Tibial artery (tissue), 4 donors: ENCODE data around the gene BDKRB1.

Experiments
- DNase-seq, 2 donors: peaks; one replicate each; pipeline ENCODE4 v3.0.0-alpha.2; 2019
- H3K27ac ChIP-seq, 2 donors: fragments of 200-600 bp; sonication (generic) in 1 of 2; 1 replicate in 1 of 2; 2 replicates in 1 of 2; pipeline ENCODE4 v1.5.1; 2018 to 2019; ENCODE audit warnings: mild to moderate bottlenecking in 1 of 2
- H3K27me3 ChIP-seq, 2 donors: fragments of 200-600 bp; sonication (generic) in 1 of 2; one replicate each; pipeline versions ENCODE4 v1.5.1 to v1.6.0; 2016 to 2019
- H3K36me3 ChIP-seq, 3 donors: fragments of 200-600 bp; sonication (generic) in 2 of 3; one replicate each; pipeline ENCODE4 v1.5.1; 2016 to 2019; ENCODE audit warnings: mild to moderate bottlenecking in 2 of 3
- H3K4me1 ChIP-seq, 4 donors: fragments of 200-600 bp; sonication (generic) in 2 of 4; 1 replicate in 3 of 4; 2 replicates in 1 of 4; pipeline ENCODE4 v1.5.1; 2016 to 2019
- H3K4me3 ChIP-seq, 2 donors: fragments of 200-600 bp; sonication (generic) in 1 of 2; 1 replicate in 1 of 2; 2 replicates in 1 of 2; pipeline ENCODE4 v1.5.1; 2018 to 2019; ENCODE audit warnings: mild to moderate bottlenecking in 2 of 2
- H3K9me3 ChIP-seq, 3 donors: fragments of 200-600 bp; sonication (generic) in 1 of 3; one replicate each; pipeline ENCODE4 v1.5.1; 2016 to 2019
- intact Hi-C: fragments of 100-400 bp; cut with DNase I; formaldehyde crosslinking; loops from one replicate; pipeline ENCODE4 v1.15.0; 2023; ENCODE audit warnings: low total_unique reads
- TF ChIP-seq, protein P1 (sequence below), 2 experiments: fragments of 200-600 bp in 1 of 2; fragments of 450-650 bp in 1 of 2; IDR thresholded peaks; one replicate each; pipeline ENCODE4 v1.5.1; 2017 to 2019; ENCODE audit warnings: antibody characterized with exemption in 2 of 2, mild to moderate bottlenecking in 1 of 2, moderate library complexity in 1 of 2

Gene BDKRB1

DNA sequence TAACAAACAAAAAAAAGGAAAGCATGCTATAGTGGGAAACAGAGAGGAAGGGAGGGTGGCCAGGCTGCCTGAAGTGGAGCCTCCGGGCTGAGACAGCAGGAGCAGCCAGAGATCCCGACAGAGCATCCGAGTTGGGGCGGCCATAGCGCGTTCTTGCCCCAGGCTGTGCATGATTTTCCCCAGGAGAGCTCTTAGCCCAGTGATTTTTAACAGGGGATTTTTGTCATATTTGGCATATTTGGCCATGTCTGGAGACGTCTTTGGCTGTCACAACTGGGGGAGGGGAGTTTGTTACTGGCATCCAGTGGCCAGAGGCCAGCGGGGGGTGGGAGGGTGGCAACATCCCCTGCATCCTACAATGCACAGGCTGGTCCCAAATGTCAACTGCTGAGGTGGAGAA, 23.6 kb downstream of the BDKRB1 start:
- Histone ChIP-seq H3K4me1 (peaks cover 0 to 9% (median 2%) of the 10 kb centered on the region in 4 donors), H3K27ac (no peak overlapping the region), H3K9me3 (peaks cover 5 to 14% (median 12%) of the 10 kb centered on the region in 3 donors), H3K36me3 (peaks cover 16 to 28% (median 23%) of the 10 kb centered on the region in 3 donors), H3K4me3 (no peak overlapping the region), H3K27me3 (no peaks in the 10 kb centered on the region)
- TF ChIP-seq, protein P1, sequence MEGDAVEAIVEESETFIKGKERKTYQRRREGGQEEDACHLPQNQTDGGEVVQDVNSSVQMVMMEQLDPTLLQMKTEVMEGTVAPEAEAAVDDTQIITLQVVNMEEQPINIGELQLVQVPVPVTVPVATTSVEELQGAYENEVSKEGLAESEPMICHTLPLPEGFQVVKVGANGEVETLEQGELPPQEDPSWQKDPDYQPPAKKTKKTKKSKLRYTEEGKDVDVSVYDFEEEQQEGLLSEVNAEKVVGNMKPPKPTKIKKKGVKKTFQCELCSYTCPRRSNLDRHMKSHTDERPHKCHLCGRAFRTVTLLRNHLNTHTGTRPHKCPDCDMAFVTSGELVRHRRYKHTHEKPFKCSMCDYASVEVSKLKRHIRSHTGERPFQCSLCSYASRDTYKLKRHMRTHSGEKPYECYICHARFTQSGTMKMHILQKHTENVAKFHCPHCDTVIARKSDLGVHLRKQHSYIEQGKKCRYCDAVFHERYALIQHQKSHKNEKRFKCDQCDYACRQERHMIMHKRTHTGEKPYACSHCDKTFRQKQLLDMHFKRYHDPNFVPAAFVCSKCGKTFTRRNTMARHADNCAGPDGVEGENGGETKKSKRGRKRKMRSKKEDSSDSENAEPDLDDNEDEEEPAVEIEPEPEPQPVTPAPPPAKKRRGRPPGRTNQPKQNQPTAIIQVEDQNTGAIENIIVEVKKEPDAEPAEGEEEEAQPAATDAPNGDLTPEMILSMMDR (IDR thresholded peaks at IDR 0.05), result no peak
- DNase-seq, result no peak
- intact Hi-C loops, result loop anchor here (5.0 to 10.0 kb wide), 2 partner anchors 175 to 282 kb away; no protein-coding TSS in a partner anchor

DNA sequence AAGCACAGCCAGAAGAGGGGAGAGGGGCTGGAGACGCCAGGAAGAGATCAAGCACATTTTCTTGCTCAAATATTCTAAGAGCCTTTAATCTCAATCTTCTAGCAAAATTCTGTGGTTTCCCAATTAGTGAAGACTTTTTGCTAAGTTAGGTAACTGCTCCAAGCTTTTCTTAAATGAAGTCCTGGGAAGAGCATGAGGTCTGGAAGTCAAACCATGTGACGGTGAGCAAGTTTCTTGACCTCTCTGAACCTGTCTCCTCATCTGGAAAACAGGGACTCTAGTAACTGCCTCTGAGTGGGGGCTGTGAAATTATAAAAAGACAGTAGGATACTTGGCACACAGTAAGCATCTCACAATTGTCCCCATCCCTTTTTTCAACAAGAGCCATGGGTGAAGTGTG, 24.1 kb downstream of the BDKRB1 start:
- Histone ChIP-seq H3K4me3 (no peak overlapping the region), H3K4me1 (peaks cover 0 to 9% (median 2%) of the 10 kb centered on the region in 4 donors), H3K27ac (no peak overlapping the region), H3K27me3 (no peaks in the 10 kb centered on the region), H3K36me3 (peaks cover 21 to 28% (median 26%) of the 10 kb centered on the region in 3 donors), H3K9me3 (peaks cover 5 to 14% (median 12%) of the 10 kb centered on the region in 3 donors)
- intact Hi-C loops, result no loop called here
- TF ChIP-seq, protein P1 (IDR thresholded peaks at IDR 0.05), result no peak
- DNase-seq, result no peak

DNA sequence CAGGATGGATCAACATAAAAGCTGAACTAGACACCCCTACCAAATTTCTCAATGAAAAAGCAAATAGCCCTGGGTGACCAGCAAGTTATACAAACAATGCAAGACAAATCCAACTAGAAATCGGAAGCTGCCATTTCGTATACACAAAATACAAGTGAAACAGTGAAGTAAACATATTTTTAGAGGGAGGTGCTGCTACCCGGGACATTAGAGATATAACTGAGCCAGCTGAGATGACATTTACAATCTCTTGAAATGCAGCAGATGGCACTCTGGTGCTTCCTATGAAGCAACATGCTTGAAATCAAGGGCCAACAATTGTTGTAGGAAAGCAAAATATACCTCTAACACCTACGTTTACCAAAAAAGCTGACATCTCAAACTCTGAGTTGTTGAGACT, 25.5 kb downstream of the BDKRB1 start:
- Histone ChIP-seq H3K27ac (no peak overlapping the region), H3K27me3 (no peaks in the 10 kb centered on the region), H3K36me3 (peaks cover 32 to 36% (median 35%) of the 10 kb centered on the region in 3 donors), H3K9me3 (peaks cover 5 to 14% (median 12%) of the 10 kb centered on the region in 3 donors), H3K4me1 (peaks cover 0 to 4% (median 2%) of the 10 kb centered on the region in 4 donors), H3K4me3 (no peak overlapping the region)
- TF ChIP-seq, protein P1 (IDR thresholded peaks at IDR 0.05), result no peak
- no peak for DNase-seq
- intact Hi-C loops, result no loop called here

DNA sequence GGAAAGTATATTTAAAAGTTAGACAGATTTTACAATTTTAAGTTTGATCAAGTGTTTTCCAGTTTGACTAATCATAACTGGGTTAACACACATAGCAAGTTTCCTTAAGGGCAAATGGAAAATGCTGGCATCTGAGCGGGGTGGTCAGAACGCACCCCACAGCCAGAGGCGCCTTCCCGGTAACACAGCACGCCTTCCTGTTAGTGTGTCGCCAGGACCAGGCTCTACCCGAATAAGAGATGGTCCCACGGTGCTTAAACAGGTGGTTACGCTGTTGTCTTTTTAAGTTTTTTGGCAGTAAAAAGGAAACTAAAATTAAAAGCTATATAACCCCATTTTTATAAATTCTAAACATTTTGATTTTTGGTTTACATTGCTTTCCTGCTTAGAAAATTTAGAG, 28.0 kb downstream of the BDKRB1 start:
- Histone ChIP-seq H3K27ac (no peak overlapping the region), H3K4me1 (peaks cover 0 to 4% (median 2%) of the 10 kb centered on the region in 4 donors), H3K36me3 (peaks cover 33 to 59% (median 50%) of the 10 kb centered on the region in 3 donors), H3K9me3 (no peaks in the 10 kb centered on the region), H3K27me3 (no peaks in the 10 kb centered on the region), H3K4me3 (no peak overlapping the region)
- intact Hi-C loops, result no loop called here
- no peak for DNase-seq
- TF ChIP-seq, protein P1 (IDR thresholded peaks at IDR 0.05), result no peak

DNA sequence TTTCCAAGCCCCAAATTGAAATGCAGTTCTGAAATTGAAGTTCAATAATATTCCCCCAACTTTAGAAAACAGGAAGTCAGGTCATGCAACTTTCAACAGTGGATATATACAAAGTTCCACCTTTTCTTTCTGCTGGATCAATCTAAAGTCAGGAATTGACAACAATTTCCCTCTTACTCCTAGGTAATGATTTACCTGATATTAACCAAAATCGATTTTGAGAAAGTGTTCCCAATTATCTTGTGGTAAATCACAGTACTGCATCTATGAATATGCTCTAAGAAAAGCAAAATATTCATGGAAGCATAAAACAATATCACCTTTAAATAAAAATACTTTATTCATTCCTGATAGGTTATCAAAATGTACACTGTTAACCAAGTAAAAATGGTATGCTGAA, 28.4 kb downstream of the BDKRB1 start:
- no peak overlapping the region for H3K27ac ChIP-seq
- TF ChIP-seq, protein P1 (IDR thresholded peaks at IDR 0.05), result no peak
- peaks cover 37 to 64% (median 54%) of the 10 kb centered on the region in 3 donors for H3K36me3 ChIP-seq
- H3K9me3 ChIP-seq, result no peaks in the 10 kb centered on the region
- intact Hi-C loops, result no loop called here
- no peaks in the 10 kb centered on the region for H3K27me3 ChIP-seq
- H3K4me3 ChIP-seq, result no peak overlapping the region
- DNase-seq, result no peak
- H3K4me1 ChIP-seq, result peaks cover 0 to 3% (median under 1%) of the 10 kb centered on the region in 4 donors

DNA sequence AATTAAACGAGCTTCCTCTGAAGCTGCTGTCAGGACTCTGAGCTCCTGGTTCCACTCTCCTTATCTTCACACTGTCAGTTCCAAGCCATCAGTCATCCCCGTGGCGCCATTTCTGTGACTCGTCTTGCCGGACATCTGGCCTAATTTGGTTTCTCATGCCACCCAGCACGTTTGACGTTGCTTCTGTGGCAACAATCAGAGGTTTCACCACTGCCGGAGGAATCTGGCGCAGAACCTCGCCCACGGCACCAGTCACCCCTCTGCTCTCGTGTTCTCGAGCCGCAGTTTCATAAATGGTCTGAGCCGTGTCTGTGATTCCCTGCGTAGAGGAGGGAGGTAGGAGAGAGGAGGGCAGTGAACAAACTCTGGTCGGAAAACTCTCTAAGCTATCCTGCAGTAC, 29.7 kb downstream of the BDKRB1 start:
- intact Hi-C loops, result no loop called here
- Histone ChIP-seq H3K4me3 (no peak overlapping the region), H3K4me1 (no peaks in the 10 kb centered on the region), H3K27ac (no peak overlapping the region), H3K36me3 (peaks cover 46 to 76% (median 67%) of the 10 kb centered on the region in 3 donors), H3K27me3 (no peaks in the 10 kb centered on the region), H3K9me3 (no peaks in the 10 kb centered on the region)
- no peak for DNase-seq
- TF ChIP-seq, protein P1 (IDR thresholded peaks at IDR 0.05), result no peak
